ENCODE measurements around the gene GCK. TPM values are rescaled to one million over a fixed set of nuclear protein-coding genes. Genes with fewer than 3 reads are reported as not detected.
"Not testable (repeated sequence)": the region's sequence is repeated elsewhere in the genome, so short reads cannot be mapped to it uniquely, and the experiment has no call there.

Gene GCK
- polyA plus RNA-seq, 1 donor from 2014 or later = 0.68 TPM

DNA sequence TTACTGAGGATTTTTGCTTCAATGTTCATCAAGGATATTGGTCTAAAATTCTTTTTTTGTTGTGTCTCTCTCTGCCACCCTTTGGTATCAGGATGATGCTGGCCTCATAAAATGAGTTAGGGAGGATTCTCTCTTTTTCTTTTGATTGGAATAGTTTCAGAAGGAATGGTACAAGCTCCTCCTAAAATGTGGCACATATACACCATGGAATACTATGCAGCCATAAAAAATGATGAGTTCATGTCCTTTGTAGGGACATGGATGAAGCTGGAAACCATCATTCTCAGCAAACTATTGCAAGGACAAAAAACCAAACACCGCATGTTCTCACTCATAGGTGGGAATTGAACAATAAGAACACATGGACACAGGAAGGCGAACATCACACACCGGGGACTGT is 10.9 kb upstream of the GCK start:
- H3K9me3 Mint-ChIP-seq, H3K27me3 Mint-ChIP-seq, H3K36me3 Mint-ChIP-seq: not testable (repeated sequence)
- Mint-ChIP-seq H3K27ac (peak overlapping the region in 2 of 3 donors; percentile 23 to 62), H3K4me3 (peak overlapping the region in 3 of 4 donors; percentile 12 to 80 (median 46)), H3K4me1 (peaks cover 12 to 22% (median 17%) of the 10 kb centered on the region in 3 donors)

DNA sequence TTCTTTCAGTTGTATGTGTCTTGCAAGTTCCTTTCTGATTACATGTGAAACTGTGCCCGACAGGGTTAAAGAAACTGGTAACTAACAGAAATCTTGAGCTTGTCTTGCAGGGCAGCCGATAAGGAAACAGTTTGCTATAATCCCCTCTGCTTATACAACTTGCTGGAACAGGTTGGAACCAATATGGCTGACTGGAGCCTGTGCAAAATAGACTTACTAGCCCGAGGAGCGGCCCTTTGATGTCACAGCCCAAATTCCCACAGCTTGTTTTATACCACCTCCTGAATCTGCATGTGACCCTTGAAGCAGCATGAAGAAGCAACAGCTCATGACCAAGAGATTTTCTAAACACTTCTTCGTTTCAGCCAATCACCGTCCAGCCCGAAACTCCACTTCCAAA is 8.2 kb upstream of the GCK start:
- Mint-ChIP-seq H3K9me3 (no peaks in the 10 kb centered on the region), H3K27ac (peak overlapping the region in 1 of 3 donors; percentile 48), H3K27me3 (peaks cover under 1% of the 10 kb centered on the region), H3K36me3 (peaks cover 2% of the 10 kb centered on the region), H3K4me1 (peaks cover 9 to 12% (median 9%) of the 10 kb centered on the region in 3 donors), H3K4me3 (no peak overlapping the region)

DNA sequence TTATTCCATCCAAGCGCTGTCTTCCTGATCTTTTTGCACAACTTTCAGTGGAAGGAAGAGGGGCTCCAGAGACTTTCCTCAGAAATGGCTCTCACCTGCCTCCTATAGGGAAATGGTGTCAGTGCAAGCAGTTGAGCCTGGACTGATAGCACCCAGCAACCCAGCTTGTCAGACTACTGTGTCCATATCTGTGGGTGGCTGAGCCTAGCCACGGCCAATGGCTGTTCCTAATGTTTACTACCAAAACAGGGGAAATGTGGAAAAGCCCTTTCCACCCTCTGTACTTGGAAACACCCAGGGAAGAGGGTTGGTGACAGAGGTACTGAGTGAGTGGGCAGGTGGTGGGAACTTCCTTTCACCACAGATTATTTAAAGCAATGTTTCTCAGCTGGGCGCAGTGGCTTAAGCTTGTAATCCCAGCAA is 7.2 kb upstream of the GCK start:
- peak overlapping the region in 1 of 4 donors; percentile 7 for H3K4me3 Mint-ChIP-seq
- H3K27ac Mint-ChIP-seq = no peak overlapping the region
- no peaks in the 10 kb centered on the region for H3K9me3 Mint-ChIP-seq
- peaks cover 2% of the 10 kb centered on the region for H3K27me3 Mint-ChIP-seq
- peaks cover 2% of the 10 kb centered on the region for H3K36me3 Mint-ChIP-seq
- H3K4me1 Mint-ChIP-seq = peaks cover 1 to 3% (median 2%) of the 10 kb centered on the region in 3 donors

DNA sequence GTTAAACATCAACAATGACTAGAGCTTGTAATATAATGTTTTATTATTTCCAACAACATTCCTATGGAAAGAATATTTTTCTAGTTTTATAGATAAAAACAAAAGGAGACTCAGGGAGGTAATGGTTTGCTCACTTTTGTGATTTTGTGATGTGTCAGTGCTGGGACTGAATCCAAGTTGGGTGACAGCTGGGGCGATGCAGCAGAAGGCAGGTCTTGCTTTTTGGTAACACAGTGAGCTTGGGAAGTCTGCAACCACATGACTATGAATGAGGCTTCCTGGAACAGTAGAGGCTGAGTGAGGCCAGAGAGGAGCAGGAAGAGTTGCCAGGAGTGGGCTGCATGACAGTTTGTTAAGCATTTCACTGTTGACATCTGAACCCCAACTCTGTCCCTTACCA is 6.7 kb upstream of the GCK start:
- Mint-ChIP-seq H3K27ac (no peak overlapping the region), H3K4me1 (peaks cover 0 to 2% (median 0%) of the 10 kb centered on the region in 3 donors), H3K27me3 (peaks cover 2% of the 10 kb centered on the region)

DNA sequence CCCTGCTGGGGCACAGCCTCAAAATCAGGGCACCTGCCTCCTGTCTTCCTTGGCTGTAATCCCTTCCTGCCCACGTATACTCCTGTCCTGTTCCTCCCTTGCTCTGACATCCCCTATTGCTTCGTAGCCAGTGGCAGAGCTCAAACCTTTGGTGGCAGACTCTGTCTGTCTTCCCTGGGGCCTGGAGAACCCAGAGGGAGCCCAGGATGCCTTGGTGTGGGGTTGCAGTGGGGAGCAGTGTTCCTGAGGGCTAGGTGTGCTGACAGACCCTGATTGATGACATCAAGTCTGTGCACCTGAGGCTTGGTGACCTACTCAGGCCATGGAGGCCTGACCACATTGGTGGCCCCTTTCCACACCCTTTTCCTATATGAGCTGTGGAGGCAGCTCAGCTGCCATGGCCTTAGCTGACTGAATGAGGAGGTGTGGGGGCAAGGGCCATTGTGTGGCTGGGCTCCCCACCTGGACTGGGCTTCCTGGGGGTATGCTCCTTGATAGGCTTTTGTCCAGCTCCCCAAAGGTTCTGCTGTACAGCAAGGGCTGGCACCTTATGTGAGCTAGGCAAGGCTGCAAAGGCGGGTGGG is 5.4 kb upstream of the GCK start:
- H3K27me3 Mint-ChIP-seq = peaks cover 3% of the 10 kb centered on the region
- H3K9me3 Mint-ChIP-seq = no peaks in the 10 kb centered on the region
- H3K4me3 Mint-ChIP-seq = no peak overlapping the region
- H3K27ac Mint-ChIP-seq = peak overlapping the region in 1 of 3 donors; percentile 53
- no peaks in the 10 kb centered on the region for H3K4me1 Mint-ChIP-seq
- H3K36me3 Mint-ChIP-seq = peaks cover 2% of the 10 kb centered on the region

More for the DNA sequence above, 6.7 kb upstream of the GCK start:
- peaks cover 2% of the 10 kb centered on the region for H3K36me3 Mint-ChIP-seq
- no peak overlapping the region for H3K4me3 Mint-ChIP-seq
- no peaks in the 10 kb centered on the region for H3K9me3 Mint-ChIP-seq

DNA sequence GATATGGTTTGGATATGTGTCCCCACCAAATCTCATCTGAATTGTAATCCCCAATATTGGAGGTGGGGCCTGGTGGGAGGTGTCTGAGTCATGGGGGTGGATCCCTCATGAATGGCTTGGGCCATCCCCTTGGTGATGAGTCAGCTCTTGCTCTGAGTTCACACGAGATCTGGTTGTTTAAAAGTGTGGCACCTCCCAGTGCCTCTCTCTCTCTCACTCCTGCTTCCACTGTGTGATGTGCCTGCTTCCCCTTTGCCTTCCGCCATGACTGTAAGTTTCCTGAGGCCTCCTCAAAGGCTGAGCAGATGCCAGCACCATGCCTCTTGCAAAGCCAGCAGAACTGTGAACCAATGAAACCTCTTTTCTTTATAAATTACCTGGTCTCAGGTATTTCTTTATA is 4.8 kb upstream of the GCK start:
- Mint-ChIP-seq H3K27me3 (peaks cover 3% of the 10 kb centered on the region), H3K4me3 (no peak overlapping the region), H3K4me1 (no peaks in the 10 kb centered on the region), H3K9me3 (no peaks in the 10 kb centered on the region), H3K36me3 (peaks cover 2% of the 10 kb centered on the region), H3K27ac (no peak overlapping the region)

DNA sequence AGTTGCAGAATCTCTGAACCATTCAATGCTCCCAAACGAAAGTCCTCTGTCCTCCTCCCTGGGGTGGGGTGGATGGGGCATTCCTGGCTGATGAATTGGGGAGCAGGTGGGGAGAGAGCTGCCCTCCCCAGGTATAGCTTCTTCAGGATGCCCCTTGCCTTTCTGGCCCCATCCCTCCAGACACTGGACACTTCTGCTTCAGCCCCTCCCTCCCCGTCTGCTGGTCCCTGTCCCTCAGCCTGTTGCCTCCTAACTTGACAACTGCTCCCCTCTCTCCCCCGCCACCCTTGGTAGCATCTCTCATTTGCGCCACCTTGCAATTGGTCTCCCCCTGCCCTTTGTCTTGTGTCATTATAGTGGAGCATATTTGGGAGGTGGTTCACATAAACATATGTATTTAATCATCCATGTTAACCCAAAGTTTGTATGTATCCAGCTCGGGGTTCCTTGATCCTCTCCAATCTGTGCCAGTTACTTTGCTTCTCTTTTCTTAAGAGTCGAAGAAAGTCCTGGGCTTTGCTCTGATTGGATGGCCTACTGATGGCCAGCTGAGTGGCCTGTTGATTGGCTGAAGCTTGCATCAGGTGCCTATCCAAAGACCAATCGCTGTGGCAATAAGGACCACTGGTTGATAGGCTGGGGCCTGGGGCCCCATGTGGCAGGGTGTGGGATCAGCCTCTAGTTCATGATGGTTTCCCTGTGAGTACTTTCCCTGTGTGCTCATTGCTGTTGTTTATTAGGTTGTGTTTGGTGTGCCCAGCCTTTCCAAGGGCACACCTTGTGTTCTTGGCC is 4.0 kb upstream of the GCK start:
- Mint-ChIP-seq H3K9me3 (no peaks in the 10 kb centered on the region), H3K27me3 (peaks cover 3% of the 10 kb centered on the region), H3K36me3 (peaks cover 2% of the 10 kb centered on the region), H3K4me3 (no peak overlapping the region), H3K4me1 (no peaks in the 10 kb centered on the region), H3K27ac (no peak overlapping the region)

DNA sequence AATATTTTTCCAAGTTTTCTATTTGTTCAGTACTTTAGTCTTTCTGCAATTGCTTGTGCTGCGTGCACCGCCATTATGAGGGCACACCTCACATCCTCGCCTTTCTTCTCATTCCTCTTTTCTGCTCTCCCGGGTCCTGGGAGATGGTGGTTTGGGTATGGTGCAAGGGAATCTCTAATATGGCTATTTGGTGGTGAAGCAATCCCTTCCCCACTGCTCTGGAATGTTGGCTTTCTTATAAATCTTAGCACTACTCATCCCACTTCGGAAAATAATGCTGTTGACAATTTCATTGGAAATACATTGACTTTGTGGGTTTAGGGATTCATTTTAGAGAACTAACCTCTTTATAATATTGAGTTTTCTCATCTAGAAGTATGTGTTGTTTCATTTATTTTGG is 1.9 kb upstream of the GCK start:
- Mint-ChIP-seq H3K27me3 (peaks cover 3% of the 10 kb centered on the region), H3K36me3 (no peaks in the 10 kb centered on the region), H3K4me1 (no peaks in the 10 kb centered on the region), H3K4me3 (no peak overlapping the region), H3K9me3 (no peaks in the 10 kb centered on the region), H3K27ac (no peak overlapping the region)

DNA sequence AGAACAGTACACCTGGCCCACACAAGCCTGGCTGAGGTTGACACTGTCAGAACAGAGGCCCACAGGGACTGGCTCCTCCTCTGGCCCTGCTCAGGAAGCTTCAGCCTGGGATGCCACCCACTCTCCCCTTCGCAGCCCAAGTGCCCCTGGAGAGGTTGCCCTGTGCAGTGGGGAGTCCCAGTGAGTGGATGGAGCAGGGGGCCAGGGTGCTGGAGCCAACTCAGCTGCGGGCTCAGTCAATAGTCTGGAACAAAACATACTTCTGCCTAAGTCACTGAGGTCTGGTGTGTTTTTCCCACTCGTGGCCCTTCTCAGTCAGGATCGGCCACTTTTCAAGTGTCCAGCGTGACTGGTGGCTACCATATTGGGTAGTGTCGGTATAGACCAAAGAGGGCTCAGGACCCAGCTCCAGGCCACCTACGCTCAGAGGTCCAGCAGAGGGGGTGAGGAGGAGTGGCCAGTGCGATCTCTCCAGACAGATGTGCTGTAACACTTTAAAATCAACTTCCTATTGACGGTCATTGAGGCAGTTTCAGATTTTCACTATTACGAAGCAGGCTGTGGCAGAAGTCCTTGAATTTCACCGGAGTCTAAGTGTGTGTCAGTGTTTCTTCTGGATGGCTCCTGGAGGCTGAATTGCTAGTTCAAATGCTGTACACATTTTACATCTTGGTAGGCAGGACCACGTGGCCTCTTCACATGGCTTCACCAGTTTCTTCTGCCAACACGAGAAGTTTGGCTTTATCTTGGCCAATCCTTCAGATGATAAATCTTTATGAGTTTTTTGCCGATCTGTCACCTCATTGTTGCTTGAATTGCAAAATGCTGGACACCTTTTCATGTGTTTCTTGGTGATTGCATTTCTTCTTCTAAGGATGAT is 994 bp upstream of the GCK start:
- peaks cover 3% of the 10 kb centered on the region for H3K27me3 Mint-ChIP-seq
- no peaks in the 10 kb centered on the region for H3K4me1 Mint-ChIP-seq
- no peak overlapping the region for H3K27ac Mint-ChIP-seq
- no peak overlapping the region for H3K4me3 Mint-ChIP-seq
- H3K36me3 Mint-ChIP-seq = no peaks in the 10 kb centered on the region
- H3K9me3 Mint-ChIP-seq = no peaks in the 10 kb centered on the region

DNA sequence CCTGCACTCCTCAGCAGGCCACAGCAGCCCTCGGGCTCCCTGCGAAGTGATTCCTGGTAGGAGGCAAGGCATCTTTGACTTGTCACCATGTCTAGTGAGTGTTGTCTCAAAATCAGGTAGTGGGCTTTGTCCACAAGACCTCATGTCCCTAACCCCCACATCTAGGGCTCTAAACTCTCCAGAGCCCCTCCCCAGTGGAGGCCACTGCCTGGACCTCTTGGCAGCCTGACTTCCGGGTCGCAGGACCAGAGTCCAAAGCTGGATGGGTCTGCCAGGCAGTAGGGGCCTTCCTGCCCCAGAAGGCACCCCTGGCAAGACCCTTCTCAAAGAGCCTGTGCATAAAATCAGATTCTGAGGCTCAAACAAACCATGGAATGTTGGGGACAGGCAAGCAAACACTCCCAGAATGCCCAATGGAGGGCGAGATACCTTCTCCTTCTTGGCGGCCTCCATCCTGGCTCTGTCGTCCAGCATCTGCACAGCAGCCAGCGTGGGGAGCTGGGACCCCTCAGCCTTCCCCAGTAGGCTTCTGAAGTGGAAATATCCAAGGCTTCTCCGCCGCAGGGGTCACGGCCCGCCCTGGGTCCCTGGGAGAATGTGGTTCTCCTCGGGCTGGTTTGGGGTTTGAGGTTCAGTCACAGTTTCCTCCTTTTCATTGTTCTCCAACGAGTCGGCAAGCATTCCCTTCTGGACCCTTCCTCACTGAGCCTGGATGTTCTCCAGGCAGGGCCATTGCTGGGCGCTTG is 586 bp downstream of the GCK start:
- H3K36me3 Mint-ChIP-seq = no peaks in the 10 kb centered on the region
- H3K4me3 Mint-ChIP-seq = no peak overlapping the region
- peaks cover 5% of the 10 kb centered on the region for H3K27me3 Mint-ChIP-seq
- no peaks in the 10 kb centered on the region for H3K4me1 Mint-ChIP-seq
- no peak overlapping the region for H3K27ac Mint-ChIP-seq
- no peaks in the 10 kb centered on the region for H3K9me3 Mint-ChIP-seq

DNA sequence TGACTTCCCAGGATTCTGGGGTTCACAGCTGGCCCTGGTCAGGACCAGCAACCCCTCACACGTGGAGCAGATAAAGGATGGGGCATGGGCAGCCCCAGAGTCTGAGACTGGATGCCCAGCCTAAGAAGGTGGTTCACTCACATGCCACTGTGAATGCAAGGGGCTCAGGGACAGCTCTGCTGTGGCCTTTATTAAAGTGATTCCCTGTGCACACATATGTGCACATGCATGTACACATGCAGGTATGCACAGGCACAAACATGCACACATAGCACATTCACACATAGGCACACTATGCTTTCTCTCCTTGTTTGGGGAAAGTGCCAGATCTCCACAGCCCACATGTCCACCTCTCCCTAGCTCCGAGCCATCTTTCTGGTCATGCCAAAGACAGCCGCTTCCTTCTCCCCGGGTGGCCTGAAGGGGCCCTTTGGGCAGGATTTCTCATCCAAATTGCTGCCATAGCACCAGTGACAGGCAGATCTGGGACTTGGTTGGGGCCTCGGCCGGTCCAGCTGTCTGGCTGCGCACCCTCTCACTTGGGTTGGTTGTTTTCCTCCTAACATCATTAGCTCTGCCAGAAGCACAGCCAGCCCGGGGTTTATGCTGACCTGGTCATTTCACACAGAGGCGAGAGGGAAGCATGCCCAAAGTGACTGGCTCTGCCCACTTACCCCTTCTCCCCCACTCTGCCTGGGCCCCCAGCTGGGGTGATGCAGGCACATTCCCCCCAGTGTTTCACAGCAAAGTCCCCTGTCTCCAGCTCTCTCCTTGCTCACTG is 1.4 kb downstream of the GCK start:
- H3K4me3 Mint-ChIP-seq = no peak overlapping the region
- H3K27ac Mint-ChIP-seq = no peak overlapping the region
- peaks cover 2% of the 10 kb centered on the region for H3K36me3 Mint-ChIP-seq

DNA sequence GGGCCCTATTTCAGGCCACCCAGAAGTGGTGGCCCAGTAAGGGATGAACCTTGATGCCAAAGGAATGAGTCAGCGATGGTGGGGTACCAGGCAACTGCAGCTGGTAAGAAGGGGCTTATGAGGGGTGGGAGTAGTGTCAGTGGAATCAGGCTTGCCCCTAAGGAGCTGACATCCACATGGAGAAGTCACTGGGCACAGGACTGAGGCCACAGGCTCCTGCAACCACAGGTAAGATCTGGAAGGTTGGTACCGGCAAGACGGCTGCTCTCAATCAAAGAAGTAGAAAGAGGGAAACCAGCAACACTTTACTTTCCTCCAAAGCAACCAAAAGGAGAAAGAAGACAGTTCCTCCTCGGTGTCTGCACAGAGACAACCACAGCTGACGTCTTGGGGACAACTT is 2.5 kb downstream of the GCK start:
- Mint-ChIP-seq H3K27ac (no peak overlapping the region), H3K36me3 (peaks cover 2% of the 10 kb centered on the region), H3K4me3 (peak overlapping the region in 1 of 4 donors; percentile 66), H3K27me3 (peaks cover 11% of the 10 kb centered on the region), H3K9me3 (peaks cover 0 to 6% (median 2%) of the 10 kb centered on the region in 3 donors), H3K4me1 (no peaks in the 10 kb centered on the region)

More for the DNA sequence above, 1.4 kb downstream of the GCK start:
- Mint-ChIP-seq H3K4me1 (no peaks in the 10 kb centered on the region), H3K27me3 (peaks cover 6% of the 10 kb centered on the region), H3K9me3 (peaks cover 0 to 5% (median 0%) of the 10 kb centered on the region in 3 donors)

DNA sequence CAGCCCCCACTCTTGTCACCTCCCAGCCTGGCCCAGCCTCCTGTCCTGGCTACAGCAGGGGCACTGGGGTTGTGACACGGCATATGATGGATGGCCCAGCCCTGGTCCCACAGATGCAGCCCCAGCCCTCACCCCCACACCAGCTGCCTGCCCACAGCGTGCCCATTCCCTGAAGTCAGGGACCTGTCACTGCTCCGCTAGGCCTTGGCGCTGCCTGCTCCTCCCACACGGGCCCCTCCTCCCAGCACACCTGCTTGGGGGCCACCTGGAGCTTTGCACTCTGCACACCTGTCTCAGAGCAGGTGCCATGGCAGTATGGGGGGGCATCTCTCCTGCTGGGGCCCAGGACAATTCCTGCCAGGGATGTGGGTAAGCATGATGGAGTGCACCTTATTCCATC is 3.5 kb downstream of the GCK start:
- H3K27ac Mint-ChIP-seq = peak overlapping the region in 1 of 3 donors; percentile 53
- H3K27me3 Mint-ChIP-seq = peaks cover 11% of the 10 kb centered on the region
- no peak overlapping the region for H3K4me3 Mint-ChIP-seq
- peaks cover 0 to 6% (median 5%) of the 10 kb centered on the region in 3 donors for H3K9me3 Mint-ChIP-seq
- H3K4me1 Mint-ChIP-seq = no peaks in the 10 kb centered on the region
- peaks cover 2% of the 10 kb centered on the region for H3K36me3 Mint-ChIP-seq

DNA sequence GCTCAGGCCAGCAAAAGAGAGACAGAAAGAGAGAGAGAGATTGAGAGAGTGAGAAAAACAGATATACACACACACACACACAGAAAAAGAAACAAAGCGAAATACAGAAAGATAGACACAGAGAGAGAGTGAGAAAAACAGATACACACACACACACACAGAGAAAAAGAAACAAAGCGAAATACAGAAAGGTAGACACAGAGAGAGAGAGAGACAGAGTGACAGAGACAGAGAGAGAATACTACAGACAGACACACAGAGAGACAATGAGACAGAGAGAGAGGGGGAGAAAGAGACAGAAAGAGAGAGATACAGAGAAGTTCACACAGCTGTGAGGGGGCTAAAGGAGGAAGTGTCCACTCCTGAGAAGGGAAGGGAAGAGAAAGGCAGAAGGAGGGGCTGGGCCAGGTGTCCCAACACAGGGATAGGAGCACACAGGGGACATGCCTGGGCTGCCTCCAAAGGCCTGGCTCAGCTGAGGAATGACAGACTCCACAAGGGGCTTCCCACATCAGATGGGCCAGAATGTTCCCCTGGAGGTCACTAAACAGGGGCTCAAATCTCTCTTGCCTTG is 4.3 kb downstream of the GCK start:
- no peak overlapping the region for H3K4me3 Mint-ChIP-seq
- peaks cover 0 to 6% (median 5%) of the 10 kb centered on the region in 3 donors for H3K9me3 Mint-ChIP-seq
- peaks cover 2% of the 10 kb centered on the region for H3K36me3 Mint-ChIP-seq
- no peak overlapping the region for H3K27ac Mint-ChIP-seq
- H3K27me3 Mint-ChIP-seq = peaks cover 10% of the 10 kb centered on the region
- H3K4me1 Mint-ChIP-seq = no peaks in the 10 kb centered on the region
